HG03280 (cell line): ENCODE measurements around the gene LTA4H.
A peak's percentile ranks its signal among the peaks of the same experiment; 100 is the strongest.
"Not testable (repeated sequence)": the region's sequence is repeated elsewhere in the genome, so short reads cannot be mapped to it uniquely, and the experiment has no call there.

Experiments used
- ATAC-seq: cut with Tn5 transposase; IDR thresholded peaks from one replicate; pipeline ENCODE4 v1.9.1; 2021; ENCODE audit warnings: mild to moderate bottlenecking, moderate library complexity; ENCODE audit not compliant: unreplicated experiment

Gene LTA4H

GRCh38 chr12:96035283-96036236 lies at the start of gene LTA4H:
LTA4H (minus strand) TSS chr12:96035587; CDS start chr12:96035519, 68 bp downstream.
- peak; percentile 93 for ATAC-seq

DNA sequence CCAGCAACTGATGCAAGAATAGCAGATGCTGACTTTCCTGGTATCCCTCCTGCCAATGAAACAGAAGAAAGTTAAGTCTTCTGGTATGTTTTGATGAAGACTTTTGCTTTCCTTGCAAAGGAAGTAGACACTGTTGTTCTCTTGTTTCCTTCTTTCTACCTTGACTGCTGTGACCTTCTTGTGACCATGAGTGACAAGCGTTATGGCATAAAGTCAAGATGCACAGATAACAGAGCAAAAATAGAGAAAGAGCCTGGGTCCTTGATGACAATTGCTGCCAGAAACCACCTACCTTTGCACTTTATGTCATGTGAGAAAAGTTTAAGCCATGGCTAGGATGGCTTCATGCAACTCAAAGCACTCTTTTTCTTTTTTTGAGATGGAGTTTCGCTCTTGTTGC lies 49.2 kb upstream of the LTA4H start:
- ATAC-seq: no peak

- no peak for ATAC-seq
Measured at GRCh38 chr12:96083020-96083719, 47.8 kb upstream of the LTA4H start.

DNA sequence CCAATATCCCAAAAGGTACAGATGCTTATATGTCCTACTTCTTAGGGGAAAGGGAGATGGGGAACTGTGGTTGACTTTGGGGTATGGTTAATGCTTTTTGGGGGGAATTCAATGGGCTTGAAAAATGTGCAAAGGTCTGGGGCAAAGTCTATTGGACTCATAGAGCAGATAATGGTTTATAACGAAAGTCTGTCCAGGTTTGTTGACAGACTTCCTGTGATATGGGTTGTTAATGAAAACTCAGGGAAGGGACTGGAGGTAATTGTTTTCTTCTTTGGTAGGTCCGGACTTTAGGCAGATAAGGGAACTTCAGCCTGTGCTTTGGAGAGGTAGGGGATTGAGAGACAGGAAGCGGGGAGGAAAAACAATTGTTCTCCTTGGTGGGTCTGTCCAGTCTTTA lies 46.2 kb upstream of the LTA4H start:
- no peak for ATAC-seq

GRCh38 chr12:96078231-96079135 lies 43.1 kb upstream of the LTA4H start:
- no peak for ATAC-seq

DNA sequence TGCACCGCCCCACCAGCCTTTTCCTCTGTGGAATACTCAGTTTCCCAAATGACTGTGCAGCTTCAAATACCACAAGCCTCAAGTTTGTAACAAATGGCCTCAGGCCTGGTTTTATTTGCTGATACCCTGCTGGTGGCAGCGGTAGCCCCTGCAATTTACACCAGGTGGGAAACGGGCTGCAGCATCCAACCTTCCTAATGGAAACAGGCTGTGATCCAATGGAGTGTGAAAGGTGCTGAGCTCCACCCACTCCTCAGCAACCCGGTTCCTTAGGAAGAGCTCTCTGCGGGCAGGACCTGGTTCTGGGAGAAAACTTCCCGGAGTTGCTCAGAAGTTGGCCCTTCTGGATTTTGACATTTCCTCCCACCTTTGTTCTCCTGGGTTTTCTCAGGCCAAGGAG lies 41.7 kb upstream of the LTA4H start:
- ATAC-seq: no peak

DNA sequence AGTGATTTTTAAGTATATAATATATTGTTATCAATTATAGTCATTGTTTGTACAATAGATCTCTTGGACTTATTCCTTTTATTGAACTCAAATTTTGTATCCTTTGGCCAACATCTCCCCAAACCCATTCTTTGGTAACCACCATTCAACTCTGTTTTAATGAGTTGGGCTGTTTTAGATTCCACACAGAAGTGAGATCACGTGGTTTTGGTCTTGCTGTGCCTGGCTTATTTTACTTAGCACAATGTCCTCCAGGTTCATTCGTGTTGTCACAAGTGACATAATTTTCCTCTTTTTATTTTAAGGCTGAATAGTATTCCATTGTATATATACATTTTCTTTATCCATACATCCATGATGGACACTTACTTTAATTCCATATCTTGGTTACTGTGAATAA lies 40.2 kb upstream of the LTA4H start:
- ATAC-seq: no peak

- no peak for ATAC-seq
Measured at GRCh38 chr12:96073346-96074330, 38.3 kb upstream of the LTA4H start.

GRCh38 chr12:96070670-96071279 lies 35.4 kb upstream of the LTA4H start:
- ATAC-seq: no peak

DNA sequence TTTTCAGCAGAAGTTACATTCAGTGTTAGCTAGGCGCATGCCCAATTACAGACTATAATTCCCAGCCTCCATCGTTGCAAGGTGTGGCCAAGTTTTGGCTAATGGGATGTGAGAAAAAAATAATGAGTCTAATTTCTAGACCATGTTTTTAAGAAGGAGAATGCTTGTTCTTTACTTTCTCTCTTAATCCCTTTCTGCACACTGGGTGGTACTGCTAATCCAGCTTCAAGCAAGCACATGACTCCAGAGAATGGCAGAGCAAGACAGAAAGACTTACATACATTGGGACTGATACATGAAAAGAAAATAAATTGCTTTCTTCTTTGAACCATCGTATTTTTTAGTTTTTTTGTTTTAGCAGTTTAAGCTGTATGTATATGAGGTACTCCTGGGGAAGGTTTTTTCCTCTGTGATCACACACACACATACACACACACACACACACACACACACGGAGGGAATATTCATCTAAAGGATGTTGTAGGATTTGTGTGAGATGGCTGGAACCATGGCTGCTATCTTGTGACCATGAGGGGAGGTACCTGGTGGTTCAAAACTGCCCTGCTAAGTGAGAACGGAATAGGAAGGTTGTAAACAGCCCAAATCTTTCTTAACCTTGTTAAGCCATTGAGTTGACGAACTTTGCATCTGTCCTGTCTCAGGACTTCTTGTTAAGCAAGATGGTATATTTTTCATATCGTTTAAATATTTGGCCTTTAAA lies 34.3 kb upstream of the LTA4H start:
- ATAC-seq: no peak

DNA sequence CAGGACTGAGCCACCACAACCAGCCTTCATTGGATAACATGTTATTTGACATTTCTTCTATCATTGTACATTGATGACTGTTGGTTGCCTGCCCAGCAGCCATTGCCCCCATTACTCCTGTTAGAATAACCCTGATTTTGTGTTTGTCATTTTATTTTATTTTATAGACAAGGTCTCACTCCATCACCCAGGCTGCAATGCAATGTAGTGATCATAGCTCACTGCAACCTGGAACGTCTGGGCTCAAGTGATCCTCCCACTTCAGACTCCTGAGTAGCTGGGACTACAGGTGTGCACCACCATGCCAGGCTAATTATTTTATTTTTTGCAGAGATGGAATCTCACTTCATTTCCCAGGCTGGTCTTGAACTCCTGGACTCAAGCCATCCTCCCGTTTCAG lies 33.2 kb upstream of the LTA4H start:
- ATAC-seq: no peak

GRCh38 chr12:96068111-96068510 lies 32.7 kb upstream of the LTA4H start:
- ATAC-seq: no peak

DNA sequence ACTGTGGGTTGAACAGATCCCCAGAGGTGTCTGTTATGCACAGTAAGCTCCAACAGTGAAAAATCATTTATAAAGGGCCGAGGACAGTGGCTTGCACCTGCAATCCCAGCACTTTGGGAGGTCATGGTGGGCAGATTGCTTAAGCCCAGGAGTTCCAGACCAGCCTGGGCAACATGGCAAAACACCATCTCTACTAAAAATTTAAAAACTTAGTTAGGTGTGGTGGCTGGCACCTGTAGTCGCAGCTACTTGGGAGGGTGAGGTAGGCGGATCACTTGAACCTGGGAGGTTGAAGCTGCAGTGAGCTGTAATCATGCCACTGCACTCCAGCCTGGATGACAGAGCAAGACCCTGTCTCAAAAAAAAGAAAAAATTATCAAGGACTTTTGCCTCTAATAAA lies 30.4 kb upstream of the LTA4H start:
- not testable (repeated sequence) for ATAC-seq

- ATAC-seq: no peak
Measured at GRCh38 chr12:96064966-96065365, 29.6 kb upstream of the LTA4H start.

DNA sequence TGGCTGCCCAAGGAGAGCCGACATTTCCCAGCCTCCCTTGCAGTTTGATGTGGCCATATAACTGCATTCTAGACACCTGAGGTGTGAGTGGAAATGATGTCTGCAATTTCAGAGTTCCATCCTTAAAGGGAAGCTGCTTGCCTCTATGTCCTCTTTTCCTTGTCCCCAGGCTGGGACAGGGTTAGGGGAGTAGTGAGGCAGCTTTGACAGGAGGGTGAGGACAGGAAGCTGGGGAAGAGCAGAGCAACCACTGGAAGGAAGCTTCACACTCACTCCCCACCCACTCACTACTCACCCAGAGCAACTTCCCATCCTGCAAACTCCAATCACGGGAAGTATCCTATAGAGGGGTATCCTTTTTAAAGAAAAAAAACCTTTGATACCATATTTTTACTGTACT lies 28.9 kb upstream of the LTA4H start:
- ATAC-seq: no peak

DNA sequence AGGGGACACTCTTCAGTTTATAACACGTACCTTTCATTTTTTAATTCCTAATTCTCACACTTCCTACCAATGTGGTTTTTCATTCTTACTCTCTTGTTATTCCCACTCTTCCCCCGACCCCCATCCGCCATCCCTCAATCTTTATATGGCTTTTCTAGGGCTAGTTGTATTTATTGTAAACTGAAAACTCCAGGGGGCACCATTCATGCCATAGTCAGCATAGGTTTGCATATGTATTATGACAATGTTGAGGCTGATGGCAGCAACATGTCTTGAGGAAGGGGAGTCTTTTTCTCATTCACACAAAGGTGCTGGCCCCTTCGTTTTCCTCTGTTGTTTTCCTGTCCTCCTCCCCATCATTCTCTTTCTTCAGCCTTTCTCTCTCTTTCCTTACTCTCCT lies 27.7 kb upstream of the LTA4H start:
- ATAC-seq: no peak

DNA sequence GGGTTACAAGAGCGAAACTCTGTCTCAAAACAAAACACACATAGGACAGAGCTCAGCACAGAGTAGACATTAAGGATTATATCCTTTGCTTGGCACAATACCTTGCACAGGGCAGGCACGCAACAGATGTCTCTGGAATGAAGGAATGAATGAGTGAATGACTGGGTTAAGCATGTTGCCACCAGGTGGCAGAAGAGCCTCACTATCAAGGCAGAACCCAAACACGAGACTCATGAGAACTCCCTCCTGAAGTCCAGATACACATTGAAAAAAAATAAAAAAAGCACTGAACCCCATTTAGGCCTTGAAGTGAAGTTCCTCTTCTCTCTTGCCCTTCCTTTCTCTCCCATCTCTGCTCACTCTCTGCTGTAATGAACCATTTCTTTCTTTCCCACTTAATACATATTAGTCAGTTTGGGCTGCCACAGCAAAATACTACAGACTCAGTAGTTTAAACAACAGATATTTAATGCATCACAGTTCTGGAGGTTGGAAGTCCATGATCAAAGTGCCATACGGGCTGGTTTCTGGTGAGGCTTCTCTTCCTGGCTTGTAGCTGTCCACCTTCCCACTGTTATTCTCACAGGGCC lies 26.6 kb upstream of the LTA4H start:
- peak; percentile 82 for ATAC-seq

- ATAC-seq: no peak
Measured at GRCh38 chr12:96061323-96061722, 25.9 kb upstream of the LTA4H start.
